Ureter (tissue), 1 donor: Measurements from ENCODE around the gene PDPK1. TPM values are rescaled to one million over a fixed set of nuclear protein-coding genes. Genes with fewer than 3 reads are reported as not detected.
"Not testable (repeated sequence)": the region's sequence is repeated elsewhere in the genome, so short reads cannot be mapped to it uniquely, and the experiment has no call there.

ENCODE experiments used
- DNase-seq: peaks from one replicate; pipeline ENCODE4 v3.0.0-alpha.2; 2020; ENCODE audit warnings: low spot score
- total RNA-seq: library from RNA; stranded (reverse); gene quantifications from one replicate; pipeline ENCODE4 v1.2.4, GENCODE V29; 2023
- donor health status: DM: yes; HTN: yes; CAD: no.

The PDPK1 gene
- total RNA-seq, 1 donor from 2014 or later: 65.9 TPM

GRCh38 chr16:2540912-2541311, 3.1 kb downstream of the PDPK1 start:
- DNase-seq: not testable (repeated sequence)

GRCh38 chr16:2541409-2541808, 3.6 kb downstream of the PDPK1 start:
- not testable (repeated sequence) for DNase-seq

DNA sequence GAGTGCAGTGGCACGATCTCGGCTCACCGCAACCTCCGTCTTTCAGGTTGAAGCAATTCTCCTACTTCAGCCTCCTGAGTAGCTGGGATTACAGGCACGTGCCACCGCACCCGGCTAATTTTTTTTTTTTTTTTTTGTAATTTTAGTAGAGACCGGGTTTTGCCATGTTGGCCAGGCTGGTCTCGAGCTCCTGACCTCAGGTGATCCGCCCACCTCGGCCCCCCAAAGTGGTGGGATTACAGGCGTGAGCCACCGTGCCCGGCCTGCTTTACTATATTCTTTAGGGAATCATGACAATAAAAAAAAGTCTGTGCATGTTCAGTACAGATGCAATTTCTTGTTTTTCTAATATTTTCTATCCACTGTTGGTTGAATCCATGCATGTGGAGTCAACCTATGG, 6.0 kb downstream of the PDPK1 start:
- DNase-seq: not testable (repeated sequence)

DNA sequence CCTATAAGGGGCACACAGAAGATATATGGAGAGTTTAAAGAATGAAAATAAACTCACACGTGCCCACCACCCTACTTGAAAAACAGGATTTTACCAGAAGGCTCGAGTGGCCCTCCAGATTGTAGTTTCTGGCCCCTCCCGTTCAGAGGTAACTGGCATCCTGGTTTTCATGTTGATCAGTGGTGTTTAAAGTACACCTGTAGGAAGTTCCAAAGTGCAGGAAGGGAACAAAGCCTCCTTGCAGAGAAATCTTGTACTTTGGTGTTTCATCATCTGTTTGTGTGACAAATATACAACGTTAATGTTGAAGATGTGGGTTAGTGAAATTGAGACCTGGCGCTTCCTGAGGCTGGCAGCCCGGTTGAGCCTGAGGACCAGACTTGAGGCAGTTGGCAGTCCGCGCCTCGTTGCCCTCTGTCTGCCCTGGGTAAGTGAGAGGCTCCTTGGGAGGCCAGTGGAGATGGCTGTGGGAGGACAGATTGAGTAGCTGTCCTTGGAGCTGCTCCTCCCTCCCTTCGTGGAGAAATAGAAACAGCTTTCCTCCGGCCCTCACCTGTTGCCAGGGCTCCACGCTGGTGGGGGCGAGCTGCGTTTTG, 12.6 kb downstream of the PDPK1 start:
- DNase-seq: not testable (repeated sequence)

- not testable (repeated sequence) for DNase-seq
Measured at GRCh38 chr16:2551420-2551889, 13.6 kb downstream of the PDPK1 start.

DNA sequence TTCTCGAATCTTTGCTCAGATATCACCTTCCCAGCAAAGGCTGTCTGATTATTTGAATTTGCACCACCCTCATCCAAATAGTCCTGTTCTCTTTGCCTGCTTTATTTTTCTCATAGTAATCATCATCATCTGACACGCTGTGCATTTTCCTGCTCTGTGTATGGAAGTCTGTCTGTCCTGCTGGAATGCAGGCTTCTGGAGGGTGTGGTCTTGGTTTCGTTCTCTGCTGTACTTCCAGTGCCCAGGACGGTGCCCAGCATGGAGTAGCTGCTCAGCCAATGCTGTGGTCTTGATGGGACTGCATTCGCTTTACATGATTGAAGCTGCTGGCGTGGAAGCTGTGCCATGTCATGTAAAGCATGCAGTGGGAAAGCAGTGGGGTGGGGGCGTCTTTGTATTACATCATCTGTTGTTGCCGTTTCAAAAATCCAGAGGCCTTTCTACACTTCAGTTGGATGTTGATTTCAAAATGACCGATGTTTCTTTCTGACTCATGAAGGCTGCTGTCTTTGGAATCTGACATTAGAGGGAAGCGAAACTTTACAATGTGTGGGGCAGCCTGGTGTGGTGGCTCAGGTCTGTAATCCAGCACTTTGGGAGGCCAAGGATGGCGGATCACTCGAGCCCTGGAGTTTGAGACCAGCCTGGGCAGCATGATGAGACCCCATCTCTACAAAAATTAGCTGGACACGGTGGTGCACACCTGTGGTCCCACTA, 17.0 kb downstream of the PDPK1 start:
- not testable (repeated sequence) for DNase-seq

DNA sequence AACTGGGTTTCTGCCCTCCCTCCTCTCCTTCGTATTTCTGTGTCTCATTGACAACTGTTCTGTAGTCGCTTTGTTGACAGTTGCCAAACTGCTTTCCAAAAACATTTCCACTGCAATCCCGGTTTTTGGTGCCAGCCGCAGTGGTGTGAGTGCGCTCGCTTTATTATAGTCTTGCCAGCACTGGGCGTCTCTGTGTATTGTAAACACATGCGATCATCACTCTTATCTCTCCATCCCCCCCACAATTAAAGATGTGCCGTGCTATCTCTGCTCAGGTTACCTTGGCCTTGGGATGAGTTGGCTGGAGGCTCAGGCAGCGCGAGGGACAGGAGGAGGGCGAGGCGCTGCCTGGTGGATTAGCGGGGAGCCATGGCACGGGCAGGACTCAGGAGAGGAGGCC, 19.3 kb downstream of the PDPK1 start:
- DNase-seq: not testable (repeated sequence)

GRCh38 chr16:2560131-2560797, 22.4 kb downstream of the PDPK1 start:
- DNase-seq: not testable (repeated sequence)

DNA sequence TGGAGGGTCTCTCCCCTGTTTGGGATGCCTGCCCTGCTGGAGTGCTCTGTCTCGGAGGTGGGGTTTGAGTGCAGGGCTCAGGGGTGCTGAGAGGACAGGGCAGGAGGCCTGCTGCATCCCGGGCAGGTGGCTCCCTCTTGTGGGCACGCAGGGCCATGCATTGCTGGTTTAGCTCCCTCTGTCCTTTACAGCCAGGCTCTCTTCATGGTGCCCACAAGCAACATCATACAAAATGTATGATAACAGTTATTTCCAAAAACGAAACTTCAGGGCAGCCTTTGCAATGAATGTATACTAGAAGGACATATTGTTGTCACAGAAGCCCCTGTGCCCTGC, 22.9 kb downstream of the PDPK1 start:
- peak; percentile 64 for DNase-seq

- not testable (repeated sequence) for DNase-seq
Measured at GRCh38 chr16:2567506-2567905, 29.7 kb downstream of the PDPK1 start.

DNA sequence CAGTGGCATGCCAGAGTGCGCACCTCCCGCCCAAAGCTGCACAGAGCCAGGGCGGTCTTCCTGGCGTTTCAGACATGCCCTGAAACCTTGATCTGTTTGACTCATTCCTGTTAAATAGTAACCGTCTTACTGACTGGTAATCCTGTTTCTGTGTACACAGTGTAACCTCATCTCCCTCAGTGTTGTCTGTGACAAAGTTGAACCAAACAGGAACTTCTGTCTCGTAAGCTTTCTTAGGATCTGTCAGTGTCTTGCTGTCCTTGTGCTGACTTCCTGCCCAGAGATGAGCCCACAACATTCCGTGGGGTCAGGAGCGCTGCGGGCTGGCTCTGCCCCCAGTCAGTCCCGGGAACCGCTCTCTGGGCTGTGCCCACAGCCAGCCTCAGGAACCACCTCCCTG, 30.8 kb downstream of the PDPK1 start:
- not testable (repeated sequence) for DNase-seq

DNA sequence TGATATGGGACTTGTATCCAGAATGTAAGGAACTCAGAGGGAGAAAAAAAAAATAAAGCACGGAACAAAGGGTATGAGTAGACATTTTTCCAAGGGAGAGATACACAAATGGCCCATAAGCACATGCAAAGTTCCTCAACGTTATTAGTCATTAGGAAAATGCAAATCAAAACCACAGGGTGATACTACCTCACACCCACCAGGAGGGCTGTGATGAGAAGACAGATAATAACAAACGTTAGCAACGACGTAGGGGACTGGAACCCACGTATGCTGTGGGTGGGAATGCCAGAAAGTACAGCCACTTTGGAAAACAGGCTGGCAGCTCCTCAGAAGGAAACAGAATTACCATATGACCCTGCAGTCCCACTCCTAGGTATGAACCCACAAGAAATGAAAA, 34.9 kb downstream of the PDPK1 start:
- DNase-seq: not testable (repeated sequence)

GRCh38 chr16:2575839-2576238, 38.0 kb downstream of the PDPK1 start:
- not testable (repeated sequence) for DNase-seq

GRCh38 chr16:2577044-2577443, 39.2 kb downstream of the PDPK1 start:
- not testable (repeated sequence) for DNase-seq

GRCh38 chr16:2578905-2579304, 41.1 kb downstream of the PDPK1 start:
- not testable (repeated sequence) for DNase-seq

GRCh38 chr16:2580143-2580542, 42.3 kb downstream of the PDPK1 start:
- not testable (repeated sequence) for DNase-seq

- not testable (repeated sequence) for DNase-seq
Measured at GRCh38 chr16:2580818-2581217, 43.0 kb downstream of the PDPK1 start.

GRCh38 chr16:2584729-2585650, 47.2 kb downstream of the PDPK1 start:
- no peak for DNase-seq

- no peak for DNase-seq
Measured at GRCh38 chr16:2585651-2586081, 47.8 kb downstream of the PDPK1 start.

- DNase-seq: no peak
Measured at GRCh38 chr16:2586241-2586640, 48.4 kb downstream of the PDPK1 start.

- DNase-seq: no peak
Measured at GRCh38 chr16:2586901-2587480, 49.2 kb downstream of the PDPK1 start.
